Measurements from ENCODE around the gene SRSF1. TPM values are rescaled to one million over a fixed set of nuclear protein-coding genes. Genes with fewer than 3 reads are reported as not detected.
"Not testable (repeated sequence)": the region's sequence is repeated elsewhere in the genome, so short reads cannot be mapped to it uniquely, and the experiment has no call there.

SRSF1 gene
- total RNA-seq, 1 donor from 2014 or later, result 421 TPM

GRCh38 chr17:57991537-57991936 is 15.5 kb downstream of the SRSF1 start:
- intact Hi-C loops (cut with micrococcal nuclease), result no loop called here

GRCh38 chr17:57990037-57990436 is 17.0 kb downstream of the SRSF1 start:
- intact Hi-C loops (cut with micrococcal nuclease), result no loop called here

- intact Hi-C loops (cut with micrococcal nuclease), result loop anchor here (1.0 to 5.0 kb wide), 3 partner anchors 19 to 731 kb away; partner anchors contain the start of genes MSI2 and SRSF1
Measured at GRCh38 chr17:57988301-57989250, 18.5 kb downstream of the SRSF1 start.

- intact Hi-C loops (cut with micrococcal nuclease), result loop anchor here (1.0 to 5.0 kb wide), 4 partner anchors 20 to 730 kb away; partner anchors contain the start of genes MSI2 and SRSF1
Measured at GRCh38 chr17:57987581-57988300, 19.3 kb downstream of the SRSF1 start, which contains the start of gene VEZF1. VEZF1 (minus strand) TSS chr17:57988254; CDS start chr17:57988111, 143 bp downstream.

GRCh38 chr17:57986841-57987580 is 20.0 kb downstream of the SRSF1 start:
- intact Hi-C loops (cut with micrococcal nuclease), result loop anchor here (2.0 to 5.0 kb wide), 3 partner anchors 94 to 730 kb away; partner anchors contain the start of gene MSI2

GRCh38 chr17:57985675-57985974 is 21.4 kb downstream of the SRSF1 start:
- intact Hi-C loops (cut with micrococcal nuclease), result loop anchor here (5.0 kb wide), 2 partner anchors 532 to 728 kb away; partner anchors contain the start of gene MSI2

GRCh38 chr17:57984936-57985674 is 21.9 kb downstream of the SRSF1 start:
- intact Hi-C loops (cut with micrococcal nuclease), result loop anchor here (5.0 kb wide), 2 partner anchors 532 to 728 kb away; partner anchors contain the start of gene MSI2

GRCh38 chr17:57984261-57984890 is 22.7 kb downstream of the SRSF1 start:
- intact Hi-C loops (cut with micrococcal nuclease), result no loop called here

- intact Hi-C loops (cut with micrococcal nuclease), result no loop called here
Measured at GRCh38 chr17:57983446-57983845, 23.6 kb downstream of the SRSF1 start.

- intact Hi-C loops (cut with micrococcal nuclease), result no loop called here
Measured at GRCh38 chr17:57982452-57983170, 24.4 kb downstream of the SRSF1 start.

GRCh38 chr17:57980522-57980921 is 26.5 kb downstream of the SRSF1 start:
- intact Hi-C loops (cut with micrococcal nuclease), result no loop called here

GRCh38 chr17:57979076-57979475 is 28.0 kb downstream of the SRSF1 start:
- intact Hi-C loops (cut with micrococcal nuclease), result no loop called here

- intact Hi-C loops (cut with micrococcal nuclease), result no loop called here
Measured at GRCh38 chr17:57976594-57976993, 30.5 kb downstream of the SRSF1 start.

GRCh38 chr17:57975044-57975443 is 32.0 kb downstream of the SRSF1 start:
- intact Hi-C loops (cut with micrococcal nuclease), result no loop called here

- intact Hi-C loops (cut with micrococcal nuclease), result not testable (repeated sequence)
Measured at GRCh38 chr17:57974053-57974824, 32.8 kb downstream of the SRSF1 start.

- intact Hi-C loops (cut with micrococcal nuclease), result no loop called here
Measured at GRCh38 chr17:57972151-57972550, 34.9 kb downstream of the SRSF1 start.

- intact Hi-C loops (cut with micrococcal nuclease), result no loop called here
Measured at GRCh38 chr17:57971572-57971971, 35.5 kb downstream of the SRSF1 start.

- intact Hi-C loops (cut with micrococcal nuclease), result no loop called here
Measured at GRCh38 chr17:57970710-57971109, 36.3 kb downstream of the SRSF1 start.

- intact Hi-C loops (cut with micrococcal nuclease), result no loop called here
Measured at GRCh38 chr17:57968456-57968855, 38.6 kb downstream of the SRSF1 start.
